Right lobe of liver (tissue), 4 donors: ENCODE results near the gene MMD2.

Source experiments
- POLR2A ChIP-seq: fragments of 450-650 bp; IDR thresholded peaks from one replicate; pipeline ENCODE4 v1.6.1; 2017; ENCODE audit warnings: antibody characterized with exemption, mild to moderate bottlenecking
- TF ChIP-seq, protein P1 (sequence below), 4 donors: fragments of 200-600 bp in 3 of 4; fragments of 450-650 bp in 1 of 4; IDR thresholded peaks; one replicate each; pipeline versions ENCODE4 v1.5.1 to v1.8.0; 2016 to 2022; ENCODE audit warnings: antibody characterized with exemption in 4 of 4, mild to moderate bottlenecking in 2 of 4
- donor health status: DM: no; HTN: no; CAD: no.
- donor health status: DM: no; HTN: no; CAD: no.
- donor health status: DM: no; HTN: yes; CAD: no.

- no peak for TF ChIP-seq POLR2A
- TF ChIP-seq, protein P1, sequence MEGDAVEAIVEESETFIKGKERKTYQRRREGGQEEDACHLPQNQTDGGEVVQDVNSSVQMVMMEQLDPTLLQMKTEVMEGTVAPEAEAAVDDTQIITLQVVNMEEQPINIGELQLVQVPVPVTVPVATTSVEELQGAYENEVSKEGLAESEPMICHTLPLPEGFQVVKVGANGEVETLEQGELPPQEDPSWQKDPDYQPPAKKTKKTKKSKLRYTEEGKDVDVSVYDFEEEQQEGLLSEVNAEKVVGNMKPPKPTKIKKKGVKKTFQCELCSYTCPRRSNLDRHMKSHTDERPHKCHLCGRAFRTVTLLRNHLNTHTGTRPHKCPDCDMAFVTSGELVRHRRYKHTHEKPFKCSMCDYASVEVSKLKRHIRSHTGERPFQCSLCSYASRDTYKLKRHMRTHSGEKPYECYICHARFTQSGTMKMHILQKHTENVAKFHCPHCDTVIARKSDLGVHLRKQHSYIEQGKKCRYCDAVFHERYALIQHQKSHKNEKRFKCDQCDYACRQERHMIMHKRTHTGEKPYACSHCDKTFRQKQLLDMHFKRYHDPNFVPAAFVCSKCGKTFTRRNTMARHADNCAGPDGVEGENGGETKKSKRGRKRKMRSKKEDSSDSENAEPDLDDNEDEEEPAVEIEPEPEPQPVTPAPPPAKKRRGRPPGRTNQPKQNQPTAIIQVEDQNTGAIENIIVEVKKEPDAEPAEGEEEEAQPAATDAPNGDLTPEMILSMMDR (IDR thresholded peaks at IDR 0.05), result no peak
Measured at GRCh38 chr7:5005066-5005465, 46.1 kb upstream of the MMD2 start.
